Activated T-helper 2 cell treated with anti-CD3 and anti-CD28 coated beads, Interferon-gamma antibody, Interleukin-2, Interleukin-4, amounts not matched to agents 10 μg/mL and 5 μg/mL and 100 μg/mL, durations not matched to agents 14 hours and 24 hours and 36 hours (primary cell): ENCODE results near the gene CCDC88C. TPM values are rescaled to one million over a fixed set of nuclear protein-coding genes. Genes with fewer than 3 reads are reported as not detected.

Experiments used
- DNase-seq: peaks from one replicate; pipeline ENCODE4 v3.0.0; 2021; ENCODE audit warnings: low spot score
- H3K27ac Mint-ChIP-seq: one replicate; pipeline ENCODE4 v1.8.0; 2021; ENCODE audit warnings: mixed read lengths
- H3K27me3 Mint-ChIP-seq: one replicate; pipeline ENCODE4 v1.8.0; 2021; ENCODE audit warnings: low read depth, mixed read lengths
- H3K36me3 Mint-ChIP-seq: one replicate; pipeline ENCODE4 v1.8.0; 2021; ENCODE audit warnings: low read depth, mixed read lengths
- H3K4me1 Mint-ChIP-seq: one replicate; pipeline ENCODE4 v1.8.0; 2021; ENCODE audit warnings: low read depth, mixed read lengths
- H3K4me3 Mint-ChIP-seq: one replicate; pipeline ENCODE4 v1.8.0; 2021; ENCODE audit warnings: low read depth, mild to moderate bottlenecking, moderate library complexity, mixed read lengths
- H3K9me3 Mint-ChIP-seq: one replicate; pipeline ENCODE4 v1.8.0; 2021; ENCODE audit warnings: mixed read lengths
- intact Hi-C: fragments of 100-400 bp; cut with micrococcal nuclease; formaldehyde crosslinking; loops from one replicate; pipeline ENCODE4 v1.15.1; 2023
- total RNA-seq: library from RNA; stranded (reverse); gene quantifications from 2 replicates; pipeline ENCODE4 v1.2.3, GENCODE V29; 2022

Gene CCDC88C
- total RNA-seq, 1 donor from 2014 or later: 95.3 TPM

DNA sequence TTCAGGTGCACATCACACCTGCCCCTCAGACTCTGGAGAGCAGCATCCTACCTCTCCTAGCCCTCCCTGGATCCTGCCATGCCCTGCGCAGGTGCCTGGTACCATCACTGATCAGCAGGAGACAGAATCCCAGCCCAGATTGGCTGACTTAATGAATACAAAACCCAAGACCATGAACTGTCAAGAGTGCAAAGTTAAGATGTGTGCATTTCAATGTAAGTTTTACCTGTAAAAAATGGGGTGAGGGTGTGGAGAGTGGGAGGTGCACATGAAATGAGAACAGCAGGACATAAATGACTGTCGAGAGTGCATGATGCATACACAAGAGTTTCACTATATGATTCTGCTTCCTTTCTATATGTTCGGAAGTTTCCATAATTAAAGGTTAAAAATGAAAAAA is 115.2 kb downstream of the CCDC88C start:
- DNase-seq: no peak
- Mint-ChIP-seq H3K27ac (peak overlapping the region; percentile 97), H3K9me3 (no peaks in the 10 kb centered on the region), H3K36me3 (peaks cover 92% of the 10 kb centered on the region), H3K4me3 (peak overlapping the region; percentile 27), H3K4me1 (peaks cover 44% of the 10 kb centered on the region), H3K27me3 (no peaks in the 10 kb centered on the region)
- intact Hi-C loops: loop anchor here (1.0 to 5.0 kb wide), 6 partner anchors 14 to 240 kb away; partner anchors contain the start of genes CCDC88C and RPS6KA5

DNA sequence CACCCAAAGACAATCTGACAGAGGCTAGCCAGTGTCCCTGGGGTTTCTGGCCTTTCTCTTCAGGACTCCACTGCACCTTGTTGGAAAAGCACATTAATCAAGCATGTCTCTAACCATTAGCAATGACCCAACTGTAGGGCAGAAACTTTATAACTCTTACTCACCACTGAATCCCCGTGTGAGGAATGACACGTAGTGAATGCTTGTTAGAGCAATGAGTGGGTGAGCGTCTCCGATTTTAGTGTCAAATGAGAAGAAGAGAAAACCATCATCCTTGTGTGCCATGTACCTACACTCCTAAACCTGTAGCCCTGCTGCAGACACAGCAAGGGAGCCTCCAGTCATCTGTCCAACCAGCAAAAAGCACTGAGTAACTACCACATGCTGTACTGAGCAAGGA is 116.7 kb downstream of the CCDC88C start:
- Mint-ChIP-seq H3K27me3 (no peaks in the 10 kb centered on the region), H3K9me3 (no peaks in the 10 kb centered on the region), H3K27ac (peak overlapping the region; percentile 97), H3K4me1 (peaks cover 44% of the 10 kb centered on the region), H3K36me3 (peaks cover 92% of the 10 kb centered on the region), H3K4me3 (no peak overlapping the region)
- intact Hi-C loops: loop anchor here (5.0 kb wide), 3 partner anchors 49 to 239 kb away; partner anchors contain the start of genes CCDC88C and RPS6KA5
- DNase-seq: no peak

GRCh38 chr14:91300283-91300895 is 117.2 kb downstream of the CCDC88C start:
- Mint-ChIP-seq H3K9me3 (no peaks in the 10 kb centered on the region), H3K27ac (peak overlapping the region; percentile 97), H3K4me3 (no peak overlapping the region), H3K36me3 (peaks cover 92% of the 10 kb centered on the region), H3K4me1 (peaks cover 40% of the 10 kb centered on the region), H3K27me3 (no peaks in the 10 kb centered on the region)
- DNase-seq: no peak
- intact Hi-C loops: loop anchor here (5.0 kb wide), 3 partner anchors 48 to 238 kb away; partner anchors contain the start of genes CCDC88C and RPS6KA5

DNA sequence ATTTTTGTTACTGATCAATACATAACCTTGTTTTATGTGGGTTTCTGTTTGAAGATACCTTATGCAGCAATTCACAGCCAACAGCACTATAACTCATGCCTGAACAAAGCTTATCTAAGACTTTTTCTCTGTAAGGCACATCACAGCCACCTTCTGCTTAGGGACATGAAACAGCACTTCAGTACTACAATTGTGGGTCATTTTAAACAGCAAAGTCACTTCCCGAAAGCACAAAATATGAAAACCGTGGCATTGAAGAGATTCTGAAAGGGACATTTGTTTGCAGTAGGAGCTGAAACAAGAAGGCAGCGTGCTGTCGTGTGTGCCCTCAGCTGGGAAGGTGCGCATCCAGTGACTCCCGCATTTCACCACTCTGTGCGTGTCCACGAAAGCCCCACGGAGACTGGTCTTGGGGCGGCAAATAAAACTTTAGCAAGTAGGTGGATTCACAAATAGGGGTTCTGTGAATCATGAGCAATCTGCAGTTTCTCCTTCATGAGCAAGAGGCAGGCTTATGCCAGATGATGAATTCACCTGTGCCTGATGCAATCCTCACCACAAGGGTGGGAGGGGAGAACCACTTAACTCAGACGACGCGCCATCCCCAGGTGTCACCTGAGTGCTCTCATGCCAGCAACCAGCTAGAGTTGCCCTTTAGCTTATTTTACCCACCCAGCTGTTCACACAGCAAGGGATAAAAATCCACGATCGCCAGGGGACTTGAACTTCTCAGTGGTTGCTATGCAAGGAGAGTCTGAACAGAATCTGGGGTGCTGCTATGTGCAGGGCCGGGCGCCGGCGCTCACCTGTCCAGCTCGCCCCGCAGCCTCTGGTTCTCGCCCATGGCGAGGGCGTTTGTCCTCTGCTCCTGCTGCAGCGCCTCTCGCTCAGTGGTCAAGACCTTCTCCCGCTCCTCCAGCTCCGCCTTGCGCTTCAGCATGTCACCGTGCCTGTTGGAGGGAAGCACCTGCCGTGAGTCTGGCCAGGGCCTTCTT is 118.2 kb downstream of the CCDC88C start:
- H3K27me3 Mint-ChIP-seq: no peaks in the 10 kb centered on the region
- H3K36me3 Mint-ChIP-seq: peaks cover 85% of the 10 kb centered on the region
- peak overlapping the region; percentile 43 for H3K27ac Mint-ChIP-seq
- no peaks in the 10 kb centered on the region for H3K9me3 Mint-ChIP-seq
- intact Hi-C loops: loop anchor here (5.0 kb wide), 3 partner anchors 47 to 237 kb away; partner anchors contain the start of genes CCDC88C and RPS6KA5
- H3K4me3 Mint-ChIP-seq: no peak overlapping the region
- H3K4me1 Mint-ChIP-seq: peaks cover 40% of the 10 kb centered on the region
- DNase-seq: no peak

DNA sequence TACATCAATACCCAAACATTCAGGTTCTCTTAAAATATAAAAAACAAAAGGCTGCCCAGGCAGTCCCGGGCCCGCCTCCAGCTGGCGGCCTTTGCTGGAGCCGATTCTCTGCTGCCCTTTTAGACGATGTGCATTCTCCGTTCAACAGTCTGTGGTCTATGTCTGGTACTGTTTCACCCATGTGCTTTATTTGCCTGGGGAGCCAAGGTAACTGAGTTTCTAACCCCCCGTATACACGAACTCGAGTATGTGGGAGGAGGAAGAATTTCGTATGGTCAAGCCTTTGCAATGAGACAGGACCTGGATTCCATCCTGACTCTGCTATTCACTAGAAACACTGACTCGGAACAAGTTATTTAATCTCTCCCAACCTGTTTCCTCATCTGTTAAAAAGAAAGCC is 119.0 kb downstream of the CCDC88C start:
- H3K27me3 Mint-ChIP-seq: no peaks in the 10 kb centered on the region
- no peak overlapping the region for H3K4me3 Mint-ChIP-seq
- peaks cover 37% of the 10 kb centered on the region for H3K4me1 Mint-ChIP-seq
- H3K9me3 Mint-ChIP-seq: no peaks in the 10 kb centered on the region
- peak overlapping the region; percentile 43 for H3K27ac Mint-ChIP-seq
- no peak for DNase-seq
- H3K36me3 Mint-ChIP-seq: peaks cover 89% of the 10 kb centered on the region
- intact Hi-C loops: no loop called here

DNA sequence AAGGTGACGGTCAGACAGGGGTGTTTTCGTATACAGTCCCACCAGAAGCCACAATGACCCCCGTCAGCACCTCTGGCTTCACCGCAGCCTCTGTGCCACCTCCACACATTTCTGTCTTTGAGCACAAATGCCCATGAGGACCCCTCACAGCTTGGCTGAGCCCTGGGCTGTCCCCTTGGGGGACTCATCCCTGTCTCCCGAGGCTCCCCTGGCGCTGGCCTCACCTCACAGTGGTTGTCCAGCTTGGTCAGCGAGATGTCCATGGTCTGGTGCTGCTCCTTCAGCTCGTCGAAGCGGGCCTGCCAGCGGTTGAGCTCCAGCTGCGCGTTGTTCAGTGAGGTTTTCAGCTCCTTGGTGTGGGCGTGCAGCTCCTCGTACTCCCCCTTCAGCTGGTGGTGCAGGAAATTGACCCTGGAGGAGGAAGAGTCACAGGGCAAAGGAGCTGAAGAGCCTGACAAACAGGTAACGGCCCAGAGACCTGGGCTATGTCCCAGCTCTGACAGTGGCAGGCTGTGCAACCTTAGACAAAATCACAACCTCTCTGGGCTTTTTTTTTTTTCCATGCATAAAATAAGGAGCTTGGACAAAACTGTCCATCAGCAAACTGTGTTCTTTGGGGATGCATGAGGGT is 120.4 kb downstream of the CCDC88C start:
- no peak overlapping the region for H3K27ac Mint-ChIP-seq
- H3K4me3 Mint-ChIP-seq: no peak overlapping the region
- intact Hi-C loops: no loop called here
- DNase-seq: no peak
- H3K9me3 Mint-ChIP-seq: no peaks in the 10 kb centered on the region
- peaks cover 91% of the 10 kb centered on the region for H3K36me3 Mint-ChIP-seq
- H3K4me1 Mint-ChIP-seq: peaks cover 25% of the 10 kb centered on the region
- no peaks in the 10 kb centered on the region for H3K27me3 Mint-ChIP-seq

- H3K9me3 Mint-ChIP-seq: no peaks in the 10 kb centered on the region
- intact Hi-C loops: no loop called here
- peaks cover 16% of the 10 kb centered on the region for H3K4me1 Mint-ChIP-seq
- peaks cover 91% of the 10 kb centered on the region for H3K36me3 Mint-ChIP-seq
- no peak overlapping the region for H3K27ac Mint-ChIP-seq
- no peak overlapping the region for H3K4me3 Mint-ChIP-seq
- no peaks in the 10 kb centered on the region for H3K27me3 Mint-ChIP-seq
- no peak for DNase-seq
Observed at GRCh38 chr14:91295851-91296796, 121.5 kb downstream of the CCDC88C start.

GRCh38 chr14:91295276-91295845 is 122.3 kb downstream of the CCDC88C start:
- DNase-seq: no peak
- intact Hi-C loops: no loop called here
- Mint-ChIP-seq H3K27me3 (no peaks in the 10 kb centered on the region), H3K4me3 (no peak overlapping the region), H3K36me3 (peaks cover 91% of the 10 kb centered on the region), H3K4me1 (peaks cover 8% of the 10 kb centered on the region), H3K9me3 (no peaks in the 10 kb centered on the region), H3K27ac (no peak overlapping the region)

DNA sequence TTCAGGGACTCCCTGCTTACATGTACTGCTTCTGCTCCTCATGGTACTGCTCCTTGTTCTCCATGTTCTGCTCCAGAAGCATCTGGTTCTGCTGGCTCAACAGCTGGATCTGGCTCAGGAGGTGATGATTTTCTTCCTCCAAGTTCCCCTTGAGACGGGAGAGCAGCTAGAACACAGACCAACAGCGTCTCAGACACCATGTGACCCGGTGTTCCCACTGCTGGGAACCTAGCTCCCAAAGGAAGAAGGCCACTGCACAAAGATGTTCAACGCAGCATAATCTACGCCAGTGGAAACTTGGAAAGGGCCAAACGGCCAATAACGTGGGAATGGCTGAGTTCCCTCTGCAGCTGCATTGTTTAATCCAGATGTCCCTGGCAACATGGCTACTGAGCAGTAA is 123.5 kb downstream of the CCDC88C start:
- no peak for DNase-seq
- H3K9me3 Mint-ChIP-seq: no peaks in the 10 kb centered on the region
- H3K27ac Mint-ChIP-seq: peak overlapping the region; percentile 29
- peaks cover 93% of the 10 kb centered on the region for H3K36me3 Mint-ChIP-seq
- H3K4me3 Mint-ChIP-seq: no peak overlapping the region
- H3K4me1 Mint-ChIP-seq: peaks cover 5% of the 10 kb centered on the region
- intact Hi-C loops: no loop called here
- no peaks in the 10 kb centered on the region for H3K27me3 Mint-ChIP-seq

GRCh38 chr14:91293281-91293680 is 124.3 kb downstream of the CCDC88C start:
- no peak for DNase-seq
- Mint-ChIP-seq H3K27me3 (no peaks in the 10 kb centered on the region), H3K36me3 (peaks cover 90% of the 10 kb centered on the region), H3K9me3 (no peaks in the 10 kb centered on the region), H3K27ac (no peak overlapping the region), H3K4me1 (peaks cover 2% of the 10 kb centered on the region), H3K4me3 (no peak overlapping the region)
- intact Hi-C loops: no loop called here

- Mint-ChIP-seq H3K36me3 (peaks cover 90% of the 10 kb centered on the region), H3K9me3 (no peaks in the 10 kb centered on the region), H3K4me3 (no peak overlapping the region), H3K27me3 (no peaks in the 10 kb centered on the region), H3K27ac (peak overlapping the region; percentile 20), H3K4me1 (peaks cover 2% of the 10 kb centered on the region)
- no peak for DNase-seq
- intact Hi-C loops: no loop called here
Observed at GRCh38 chr14:91292491-91292890, 125.1 kb downstream of the CCDC88C start.
